T-helper 2 cell treated with Interferon-gamma antibody and Interleukin-4, amounts not matched to agents 5 μg/mL and 100 μg/mL, for 36 hours (primary cell): ENCODE data around the gene PDZD2.

Experiments used
- DNase-seq: peaks from one replicate; pipeline ENCODE4 v3.0.0; 2021; ENCODE audit warnings: low spot score
- H3K27ac Mint-ChIP-seq: one replicate; pipeline ENCODE4 v1.8.0; 2021; ENCODE audit warnings: mild to moderate bottlenecking, mixed read lengths
- H3K27me3 Mint-ChIP-seq: one replicate; pipeline ENCODE4 v1.8.0; 2021; ENCODE audit warnings: low read depth, mixed read lengths
- H3K36me3 Mint-ChIP-seq: one replicate; pipeline ENCODE4 v1.8.0; 2021; ENCODE audit warnings: low read depth, mixed read lengths
- H3K4me1 Mint-ChIP-seq: one replicate; pipeline ENCODE4 v1.8.0; 2021; ENCODE audit warnings: low read depth, mixed read lengths
- H3K4me3 Mint-ChIP-seq: one replicate; pipeline ENCODE4 v1.8.0; 2022; ENCODE audit warnings: mild to moderate bottlenecking, moderate library complexity, mixed read lengths
- H3K9me3 Mint-ChIP-seq: one replicate; pipeline ENCODE4 v1.8.0; 2021; ENCODE audit warnings: mixed read lengths

The PDZD2 gene

GRCh38 chr5:31898036-31898632 lies 259.2 kb downstream of the PDZD2 start:
- DNase-seq = no peak
- no peak overlapping the region for H3K27ac Mint-ChIP-seq
- H3K4me3 Mint-ChIP-seq = no peak overlapping the region
- no peaks in the 10 kb centered on the region for H3K4me1 Mint-ChIP-seq
- no peaks in the 10 kb centered on the region for H3K9me3 Mint-ChIP-seq
- H3K36me3 Mint-ChIP-seq = no peaks in the 10 kb centered on the region
- no peaks in the 10 kb centered on the region for H3K27me3 Mint-ChIP-seq

- Mint-ChIP-seq H3K4me3 (no peak overlapping the region), H3K9me3 (no peaks in the 10 kb centered on the region)
These were observed 261.4 kb downstream of the PDZD2 start for GRCh38 chr5:31900296-31900865.

DNA sequence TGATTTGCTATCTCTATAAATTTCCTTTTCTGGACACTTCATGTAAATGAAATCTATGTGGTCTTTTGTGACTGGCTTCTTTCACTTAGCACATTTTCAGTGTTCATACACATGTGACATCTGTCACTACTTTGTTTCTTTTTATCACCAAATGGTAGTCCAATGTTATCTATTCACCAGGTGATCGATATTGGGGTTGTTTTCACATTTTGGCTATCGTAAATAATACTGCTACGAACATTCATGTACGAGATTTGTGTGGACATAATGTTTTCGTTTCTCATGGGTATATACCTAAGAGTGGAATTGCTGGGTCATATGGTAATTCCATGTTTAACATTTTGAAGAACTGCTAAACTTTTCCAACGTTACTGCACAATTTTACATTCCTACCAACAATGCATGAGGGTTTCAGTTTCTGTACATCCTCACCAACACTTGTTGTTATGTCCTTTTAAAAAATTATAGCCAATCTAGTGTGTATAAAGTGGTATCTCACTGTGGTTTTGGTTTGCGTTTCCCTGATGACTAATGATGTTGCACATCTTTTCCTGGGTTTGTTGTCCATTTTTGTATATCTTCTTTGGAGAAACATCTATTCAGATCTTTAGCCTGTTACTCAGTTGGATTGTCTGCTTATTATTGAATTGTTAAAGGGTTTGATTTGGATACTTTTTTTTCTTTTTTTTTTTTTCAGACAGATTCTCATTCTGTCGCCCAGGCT lies 263.0 kb downstream of the PDZD2 start:
- no peak for DNase-seq
- no peaks in the 10 kb centered on the region for H3K36me3 Mint-ChIP-seq
- no peaks in the 10 kb centered on the region for H3K27me3 Mint-ChIP-seq
- H3K4me1 Mint-ChIP-seq = no peaks in the 10 kb centered on the region
- no peaks in the 10 kb centered on the region for H3K9me3 Mint-ChIP-seq
- H3K27ac Mint-ChIP-seq = no peak overlapping the region
- no peak overlapping the region for H3K4me3 Mint-ChIP-seq

More at GRCh38 chr5:31900296-31900865, 261.4 kb downstream of the PDZD2 start:
- DNase-seq = no peak
- Mint-ChIP-seq H3K36me3 (no peaks in the 10 kb centered on the region), H3K27me3 (no peaks in the 10 kb centered on the region), H3K27ac (no peak overlapping the region), H3K4me1 (no peaks in the 10 kb centered on the region)

DNA sequence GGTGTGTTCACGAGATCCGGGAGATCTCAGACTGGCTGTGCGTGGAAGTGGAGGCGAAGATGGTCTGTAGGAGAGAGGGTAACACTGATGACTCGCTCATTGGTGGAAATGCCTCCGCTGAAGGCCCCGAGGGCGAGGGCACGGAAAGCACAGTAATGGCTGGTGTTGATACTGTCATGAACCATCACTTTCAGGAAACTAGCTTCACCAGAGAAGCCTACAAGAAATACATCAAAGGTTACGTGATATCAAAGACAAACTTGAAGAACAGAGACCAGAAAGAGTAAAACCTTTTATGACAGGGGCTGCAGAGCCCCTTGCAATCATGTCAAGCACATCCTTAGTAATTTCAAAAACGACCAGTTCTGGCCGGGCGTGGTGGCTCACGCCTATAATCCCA lies 269.5 kb downstream of the PDZD2 start:
- Mint-ChIP-seq H3K9me3 (no peaks in the 10 kb centered on the region), H3K27me3 (no peaks in the 10 kb centered on the region), H3K36me3 (no peaks in the 10 kb centered on the region), H3K27ac (no peak overlapping the region), H3K4me3 (no peak overlapping the region), H3K4me1 (no peaks in the 10 kb centered on the region)
- DNase-seq = no peak

DNA sequence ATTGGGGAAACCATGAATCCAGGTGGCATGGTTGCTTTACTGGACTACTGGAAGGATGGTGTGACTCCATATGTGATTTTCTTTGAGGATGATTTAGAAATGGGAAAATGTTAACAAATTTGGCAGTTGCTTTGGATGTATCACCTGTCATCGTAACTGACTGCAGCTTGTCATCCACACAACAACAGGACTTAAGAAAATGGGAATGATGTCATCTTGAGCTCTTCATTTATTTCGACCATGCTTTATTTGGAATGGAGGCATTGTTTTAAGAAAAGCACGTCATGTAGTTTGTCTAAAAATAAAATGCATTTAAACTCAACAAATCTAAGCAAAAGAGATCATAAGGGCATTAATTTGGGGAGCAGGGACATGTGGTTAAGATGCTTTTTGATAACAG lies 270.1 kb downstream of the PDZD2 start:
- H3K36me3 Mint-ChIP-seq = no peaks in the 10 kb centered on the region
- H3K27ac Mint-ChIP-seq = no peak overlapping the region
- H3K4me1 Mint-ChIP-seq = no peaks in the 10 kb centered on the region
- H3K9me3 Mint-ChIP-seq = no peaks in the 10 kb centered on the region
- no peak for DNase-seq
- no peak overlapping the region for H3K4me3 Mint-ChIP-seq
- H3K27me3 Mint-ChIP-seq = no peaks in the 10 kb centered on the region

DNA sequence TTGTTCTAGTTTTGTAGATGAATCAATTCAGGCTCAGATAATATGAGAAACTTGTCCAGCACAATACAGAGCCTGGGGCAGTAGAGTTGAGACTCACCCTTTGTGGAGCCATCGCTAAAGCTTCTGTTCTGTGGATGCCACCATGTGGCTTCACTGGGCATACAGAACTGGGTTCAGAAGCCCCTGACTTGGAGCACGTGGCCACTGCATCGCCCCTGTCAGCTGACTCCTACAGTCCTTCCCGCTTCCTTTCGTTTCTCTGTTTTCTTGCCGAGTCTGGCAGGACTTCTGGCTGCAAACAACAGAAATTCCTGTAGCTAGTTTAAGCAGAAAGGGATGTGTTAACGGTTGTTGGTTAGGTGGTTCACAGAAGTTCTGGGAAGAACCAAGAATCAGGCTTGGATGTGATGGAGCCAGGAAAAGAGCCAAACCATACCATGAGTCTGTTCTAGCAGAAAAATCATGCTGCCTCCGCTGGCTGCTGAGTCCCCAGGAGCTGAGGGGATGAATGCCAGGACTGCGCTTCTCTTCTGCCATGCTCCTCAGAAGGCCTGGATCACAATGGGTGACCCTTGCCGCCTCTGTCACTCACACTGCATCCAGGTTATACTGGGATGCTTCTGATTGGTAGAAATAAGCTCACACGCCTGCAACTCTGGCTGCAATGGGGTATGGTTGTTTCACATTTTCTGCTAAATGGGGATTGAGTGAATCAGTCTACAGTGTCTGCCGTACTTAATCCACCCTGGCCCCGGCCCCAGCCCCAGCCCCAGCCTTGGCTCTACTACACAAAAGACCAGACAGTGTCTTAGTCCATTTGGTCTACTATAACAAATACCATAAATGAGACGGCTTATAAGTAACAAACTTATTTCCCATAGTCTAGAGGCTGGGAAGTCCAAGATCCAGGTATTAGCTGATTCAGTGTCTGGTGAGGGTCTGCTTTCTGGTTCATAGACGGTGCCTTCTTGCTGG lies 272.6 kb downstream of the PDZD2 start:
- no peak for DNase-seq
- no peak overlapping the region for H3K4me3 Mint-ChIP-seq
- no peak overlapping the region for H3K27ac Mint-ChIP-seq
- H3K27me3 Mint-ChIP-seq = no peaks in the 10 kb centered on the region
- no peaks in the 10 kb centered on the region for H3K9me3 Mint-ChIP-seq
- H3K4me1 Mint-ChIP-seq = no peaks in the 10 kb centered on the region
- H3K36me3 Mint-ChIP-seq = no peaks in the 10 kb centered on the region

- no peaks in the 10 kb centered on the region for H3K36me3 Mint-ChIP-seq
- no peak overlapping the region for H3K27ac Mint-ChIP-seq
- H3K4me3 Mint-ChIP-seq = no peak overlapping the region
- DNase-seq = no peak
- no peaks in the 10 kb centered on the region for H3K4me1 Mint-ChIP-seq
- no peaks in the 10 kb centered on the region for H3K27me3 Mint-ChIP-seq
- H3K9me3 Mint-ChIP-seq = no peaks in the 10 kb centered on the region
These were observed 274.9 kb downstream of the PDZD2 start for GRCh38 chr5:31913808-31914207.

DNA sequence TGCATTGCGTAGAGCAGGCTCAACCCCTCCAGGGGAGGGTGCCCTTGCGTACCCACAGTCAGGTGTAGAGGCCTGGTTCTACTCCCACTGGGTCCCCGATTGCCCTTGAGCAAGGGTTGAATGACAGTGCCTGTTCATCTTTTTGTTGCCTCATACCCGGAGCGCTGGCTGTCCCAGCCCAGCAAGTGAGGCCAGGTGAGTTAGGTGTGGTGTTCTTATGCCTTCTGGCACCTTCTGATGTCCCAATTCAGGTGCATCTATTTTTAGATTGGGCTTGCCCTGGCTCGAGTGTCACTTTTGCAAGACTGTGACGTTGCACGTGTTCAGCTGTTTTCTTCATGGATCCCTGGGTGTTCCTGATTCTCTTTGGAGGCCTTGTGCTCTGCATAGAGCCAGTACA lies 277.4 kb downstream of the PDZD2 start:
- Mint-ChIP-seq H3K9me3 (no peaks in the 10 kb centered on the region), H3K4me1 (no peaks in the 10 kb centered on the region), H3K27ac (no peak overlapping the region), H3K27me3 (no peaks in the 10 kb centered on the region), H3K4me3 (no peak overlapping the region), H3K36me3 (no peaks in the 10 kb centered on the region)
- no peak for DNase-seq

DNA sequence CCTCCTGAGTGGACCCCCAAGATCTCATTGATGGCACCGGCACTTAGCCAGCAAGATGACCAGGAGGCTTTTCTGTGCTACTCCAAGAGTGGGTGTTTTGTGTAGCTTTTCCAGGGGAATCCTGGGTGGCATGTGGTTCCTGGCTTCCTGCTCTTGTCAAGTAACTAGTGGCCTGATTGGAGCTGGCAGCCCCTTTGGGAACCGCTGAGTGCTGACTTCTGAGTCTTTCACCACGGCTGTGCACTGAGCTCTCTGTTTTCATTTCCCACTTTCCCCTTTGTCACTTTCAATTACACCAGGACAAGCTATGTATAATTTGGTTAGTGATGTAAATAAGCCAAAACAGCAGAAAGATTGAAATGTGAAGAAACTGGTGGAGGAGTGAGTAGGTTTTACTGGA lies 279.8 kb downstream of the PDZD2 start:
- Mint-ChIP-seq H3K27me3 (no peaks in the 10 kb centered on the region), H3K36me3 (no peaks in the 10 kb centered on the region), H3K9me3 (no peaks in the 10 kb centered on the region), H3K4me3 (no peak overlapping the region), H3K27ac (no peak overlapping the region), H3K4me1 (no peaks in the 10 kb centered on the region)
- DNase-seq = no peak

- H3K9me3 Mint-ChIP-seq = no peaks in the 10 kb centered on the region
- H3K4me3 Mint-ChIP-seq = no peak overlapping the region
- no peaks in the 10 kb centered on the region for H3K27me3 Mint-ChIP-seq
- DNase-seq = no peak
- no peaks in the 10 kb centered on the region for H3K36me3 Mint-ChIP-seq
- no peak overlapping the region for H3K27ac Mint-ChIP-seq
- H3K4me1 Mint-ChIP-seq = no peaks in the 10 kb centered on the region
These were observed 282.9 kb downstream of the PDZD2 start for GRCh38 chr5:31921852-31922305.

- no peaks in the 10 kb centered on the region for H3K9me3 Mint-ChIP-seq
- H3K4me1 Mint-ChIP-seq = no peaks in the 10 kb centered on the region
- H3K4me3 Mint-ChIP-seq = no peak overlapping the region
- H3K27me3 Mint-ChIP-seq = no peaks in the 10 kb centered on the region
- H3K36me3 Mint-ChIP-seq = no peaks in the 10 kb centered on the region
- DNase-seq = no peak
- H3K27ac Mint-ChIP-seq = no peak overlapping the region
These were observed 285.1 kb downstream of the PDZD2 start for GRCh38 chr5:31924005-31924404.

DNA sequence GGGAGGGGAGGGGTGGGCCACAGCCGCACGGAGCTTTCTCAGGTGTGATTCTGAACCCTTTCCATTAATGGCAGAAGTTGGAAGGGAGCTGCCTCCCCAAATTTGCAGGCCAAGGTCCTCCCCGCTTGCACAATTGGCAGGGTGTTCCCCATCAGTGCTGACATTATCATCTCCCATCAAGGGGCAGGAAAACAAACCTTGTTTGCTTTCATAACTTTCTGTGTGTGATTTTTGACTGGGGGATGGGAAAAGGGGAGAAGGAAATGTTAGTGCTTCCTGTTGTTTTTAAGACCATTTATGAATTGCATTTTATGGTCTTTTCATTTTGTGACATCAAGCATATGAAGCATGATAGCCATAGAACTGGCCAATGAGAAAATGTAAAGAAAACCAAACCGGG lies 292.9 kb downstream of the PDZD2 start:
- H3K36me3 Mint-ChIP-seq = no peaks in the 10 kb centered on the region
- DNase-seq = no peak
- H3K4me1 Mint-ChIP-seq = no peaks in the 10 kb centered on the region
- no peak overlapping the region for H3K27ac Mint-ChIP-seq
- no peaks in the 10 kb centered on the region for H3K27me3 Mint-ChIP-seq
- H3K4me3 Mint-ChIP-seq = no peak overlapping the region
- no peaks in the 10 kb centered on the region for H3K9me3 Mint-ChIP-seq

DNA sequence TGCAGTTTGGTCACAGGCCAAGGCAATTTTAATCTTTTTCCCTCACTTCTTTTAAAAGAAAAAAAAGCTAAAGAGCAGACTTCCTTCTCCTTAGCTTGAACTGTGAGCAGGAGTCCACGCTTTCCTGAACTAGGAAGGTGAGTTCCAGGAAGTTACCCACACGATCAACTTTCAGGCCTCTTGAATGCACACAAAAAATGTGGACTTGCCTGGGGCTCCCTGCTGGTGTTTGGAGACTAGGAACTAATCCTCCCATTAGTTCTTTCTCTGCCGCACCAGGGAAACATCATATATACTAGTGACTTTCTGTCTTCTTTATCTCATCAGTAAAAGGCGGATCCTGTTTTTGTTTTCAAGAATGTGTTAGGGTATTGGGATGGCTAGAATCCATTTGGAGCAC lies 295.2 kb downstream of the PDZD2 start:
- Mint-ChIP-seq H3K36me3 (no peaks in the 10 kb centered on the region), H3K4me3 (no peak overlapping the region), H3K27ac (no peak overlapping the region), H3K4me1 (no peaks in the 10 kb centered on the region), H3K27me3 (no peaks in the 10 kb centered on the region), H3K9me3 (no peaks in the 10 kb centered on the region)
- no peak for DNase-seq
